HCT116 (cell line): Measurements from ENCODE around the gene RPL13. TPM values are rescaled to one million over a fixed set of nuclear protein-coding genes. Genes with fewer than 3 reads are reported as not detected.

Source experiments
- ATAC-seq: fragments of 200-7000 bp; cut with Tn5 transposase; 2 replicates; pipeline ENCODE4 v1.9.1; 2020; ENCODE audit warnings: mild to moderate bottlenecking, moderate library complexity
- BruUV-seq: library from RNA; stranded (reverse); fragments of 400-500 nt; replicated peaks from 2 replicates; lab custom pipeline; 2021; lab: Mats Ljungman, UMichigan
- CTCF ChIA-PET: fragments of 300-600 bp; sonication (Branson Sonifier 250); formaldehyde crosslinking; loops from one replicate; lab custom pipeline; 2021; ENCODE audit warnings: antibody characterized with exemption; lab: Charles Lee
- POLR2A ChIA-PET: fragments of 300-600, 350-600 bp; sonication (Branson Sonifier 250); formaldehyde crosslinking; loops from one replicate; lab custom pipeline; 2021; ENCODE audit warnings: antibody characterized with exemption; lab: Charles Lee
- RAD21 ChIA-PET, 2 experiments: fragments of 300-600 bp; sonication (Branson Sonifier 250); formaldehyde crosslinking; loops; one replicate each; lab custom pipeline; 2023; ENCODE audit warnings: low total read pairs in 2 of 2; ENCODE audit not compliant: uncharacterized antibody in 2 of 2, unreplicated experiment in 2 of 2, low non-redundant PET in 1 of 2; lab: Charles Lee
- DNase-seq: peaks from one replicate; pipeline ENCODE4 v3.0.0-alpha.2; 2010; ENCODE audit warnings: low read depth, low spot score
- H2AFZ ChIP-seq: fragments of 200-600 bp; shearing (Covaris generic), sonication (generic); 2 replicates; pipeline ENCODE4 v1.6.1; 2017; ENCODE audit warnings: low read depth, mixed run types, mixed read lengths, antibody characterized with exemption, low read length; ENCODE audit not compliant: poor library complexity, severe bottlenecking
- H3K27ac ChIP-seq: 2 replicates; pipeline ENCODE4 v1.5.1; 2012; ENCODE audit warnings: low read depth, low read length
- H3K27me3 ChIP-seq: fragments of 200-600 bp; sonication (generic); 2 replicates; pipeline ENCODE4 v1.6.1; 2016; ENCODE audit warnings: mixed run types, low read length, mixed read lengths; ENCODE audit not compliant: insufficient read depth
- H3K36me3 ChIP-seq, 2 experiments: fragments of 200-500 bp in 1 of 2; fragments of 200-600 bp in 1 of 2; sonication (Bioruptor generic) in 1 of 2; sonication (generic) in 1 of 2; 2 replicates each; pipeline versions ENCODE4 v1.5.1 to v1.6.1; 2014 to 2016; ENCODE audit warnings: low read length in 2 of 2, inconsistent platforms in 1 of 2, mixed read lengths in 1 of 2, mixed run types in 1 of 2; ENCODE audit not compliant: insufficient read depth in 2 of 2, control insufficient read depth in 1 of 2
- H3K4me1 ChIP-seq, 2 experiments: fragments of 200-600 bp in 1 of 2; sonication (generic) in 1 of 2; 2 replicates each; pipeline versions ENCODE4 v1.5.1 to v1.6.1; 2012 to 2017; ENCODE audit warnings: low read length in 2 of 2, inconsistent platforms in 1 of 2, mild to moderate bottlenecking in 1 of 2, mixed read lengths in 1 of 2, mixed run types in 1 of 2, moderate library complexity in 1 of 2; ENCODE audit not compliant: insufficient read depth in 2 of 2, control insufficient read depth in 1 of 2
- H3K4me2 ChIP-seq: fragments of 200-600 bp; sonication (generic); 2 replicates; pipeline ENCODE4 v1.6.1; 2017; ENCODE audit warnings: mixed run types, low read length, mixed read lengths
- H3K4me3 ChIP-seq, 2 experiments: fragments of 200-600 bp in 1 of 2; sonication (generic) in 1 of 2; replicated peaks in 1 of 2; 2 replicates each; pipeline ENCODE4 v1.5.1; 2011 to 2016; ENCODE audit warnings: low read length in 2 of 2, control low read depth in 1 of 2, low read depth in 1 of 2, mild to moderate bottlenecking in 1 of 2, mixed read lengths in 1 of 2, mixed run types in 1 of 2
- H3K79me2 ChIP-seq: fragments of 200-600 bp; sonication (generic); 2 replicates; pipeline ENCODE4 v1.6.1; 2017; ENCODE audit warnings: mild to moderate bottlenecking, mixed run types, low read length, moderate library complexity, mixed read lengths; ENCODE audit not compliant: insufficient read depth
- H3K9ac ChIP-seq: fragments of 200-600 bp; sonication (generic); 2 replicates; pipeline ENCODE4 v1.6.1; 2016; ENCODE audit warnings: low read length, mixed read lengths
- H3K9me2 ChIP-seq: fragments of 200-600 bp; sonication (generic), shearing (Covaris generic); 2 replicates; pipeline ENCODE4 v1.6.1; 2017; ENCODE audit warnings: mixed run types, mild to moderate bottlenecking, moderate library complexity; ENCODE audit not compliant: insufficient read depth
- H3K9me3 ChIP-seq, 2 experiments: fragments of 200-500 bp in 1 of 2; fragments of 200-600 bp in 1 of 2; sonication (Bioruptor generic) in 1 of 2; sonication (generic) in 1 of 2; 2 replicates each; pipeline ENCODE4 v1.6.1; 2014 to 2017; ENCODE audit warnings: low read length in 2 of 2, mixed read lengths in 2 of 2, inconsistent platforms in 1 of 2, low read depth in 1 of 2, mild to moderate bottlenecking in 1 of 2, mixed run types in 1 of 2, moderate library complexity in 1 of 2; ENCODE audit not compliant: control insufficient read depth in 1 of 2, insufficient read depth in 1 of 2
- H4K20me1 ChIP-seq: fragments of 200-600 bp; sonication (generic), shearing (Covaris generic); 2 replicates; pipeline ENCODE4 v1.6.1; 2017; ENCODE audit warnings: mixed run types, mild to moderate bottlenecking, moderate library complexity; ENCODE audit not compliant: insufficient read depth
- SP1 ChIP-seq: IDR thresholded peaks from 2 replicates; pipeline ENCODE4 v1.6.1; 2012; ENCODE audit warnings: low read depth
- TCF7L2 ChIP-seq: IDR thresholded peaks from 2 replicates; pipeline ENCODE4 v1.7.0; 2011; ENCODE audit warnings: borderline replicate concordance, inconsistent platforms; ENCODE audit not compliant: insufficient read depth, insufficient read length; ENCODE audit errors: extremely low read depth
- intact Hi-C: fragments of 100-400 bp; cut with micrococcal nuclease; formaldehyde crosslinking; loops from 2 replicates; pipeline ENCODE4 v1.10.0; 2022
- total RNA-seq: library from RNA; stranded (reverse); gene quantifications from one replicate; pipeline ENCODE4 v1.2.1, GENCODE V29; 2021; ENCODE audit not compliant: unreplicated experiment
- TF ChIP-seq, protein P1 (sequence below): IDR thresholded peaks from 2 replicates; pipeline ENCODE4 v1.6.1; 2011; ENCODE audit warnings: mild to moderate bottlenecking, low read length, moderate library complexity; ENCODE audit not compliant: insufficient replicate concordance; ENCODE audit errors: extremely low read depth
- TF ChIP-seq, protein P2 (sequence below), 3 experiments: fragments of 200-600 bp in 1 of 3; sonication (generic) in 1 of 3; IDR thresholded peaks in 2 of 3; conservative IDR thresholded peaks in 1 of 3; 2 replicates each; pipeline ENCODE4 v1.5.1; 2012 to 2017; ENCODE audit warnings: low read depth in 2 of 3, low read length in 2 of 3, antibody characterized with exemption in 1 of 3, borderline replicate concordance in 1 of 3, control low read depth in 1 of 3, mild to moderate bottlenecking in 1 of 3, mixed read lengths in 1 of 3, mixed run types in 1 of 3, moderate library complexity in 1 of 3; ENCODE audit not compliant: insufficient read depth in 1 of 3

Gene RPL13
- total RNA-seq, 1 experiment from 2014 or later = 4,404 TPM

DNA sequence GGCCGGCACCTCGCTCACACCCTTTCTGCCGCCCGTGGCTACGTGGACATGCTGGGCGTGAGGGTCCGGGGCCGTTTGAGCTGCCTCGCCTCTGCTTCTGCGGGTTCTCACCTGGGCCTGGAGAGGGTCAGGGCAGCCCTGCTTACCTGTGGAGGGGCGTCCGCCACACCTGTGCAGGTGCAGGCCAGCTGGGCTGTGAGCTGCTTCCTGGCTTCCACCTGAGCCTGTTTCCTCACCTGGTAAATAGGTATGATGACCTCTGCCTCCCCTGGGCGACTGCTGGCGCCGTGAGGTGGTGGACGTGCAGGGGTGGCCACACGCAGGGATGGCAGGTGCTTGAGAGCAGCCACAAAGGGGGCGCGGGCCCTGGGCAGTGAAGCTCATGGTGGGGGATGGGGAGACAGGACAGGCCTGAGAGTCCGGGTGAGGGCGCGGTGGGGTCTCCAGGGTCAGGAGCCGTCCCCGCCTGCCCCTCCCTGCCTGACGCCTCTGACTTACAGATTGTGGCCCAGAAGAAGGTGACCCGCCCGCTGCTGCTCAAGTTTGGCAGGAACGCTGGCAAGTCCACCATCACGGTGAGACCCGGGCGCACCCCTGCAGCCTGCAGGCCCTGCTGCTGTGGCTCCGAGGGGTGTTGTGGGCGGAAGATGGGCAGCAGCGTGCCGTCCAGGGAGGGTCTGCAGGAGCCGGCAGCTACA lies 22.9 kb downstream of the RPL13 start:
- Histone ChIP-seq H3K36me3 (peaks cover 22 to 80% of the 10 kb centered on the region in 2 experiments), H3K9ac (no peak overlapping the region), H3K27me3 (no peaks in the 10 kb centered on the region), H4K20me1 (no peaks in the 10 kb centered on the region; the same call in 1 of the 2 replicates), H3K27ac (peak overlapping the region; percentile 5; the same call in 1 of the 2 replicates), H3K4me1 (peaks cover 13 to 38% of the 10 kb centered on the region in 2 experiments), H3K9me2 (no peaks in the 10 kb centered on the region), H2AFZ (no peak overlapping the region), H3K4me2 (no peak overlapping the region), H3K79me2 (peaks cover 32% of the 10 kb centered on the region), H3K9me3 (peaks cover 0 to 4% of the 10 kb centered on the region in 2 experiments; a peak in 1 of 4 replicates), H3K4me3 (no peak overlapping the region)
- ATAC-seq (no peak), DNase-seq (no peak)
- TF ChIP-seq TCF7L2 (no peak), SP1 (no peak)
- TF ChIP-seq, protein P1, sequence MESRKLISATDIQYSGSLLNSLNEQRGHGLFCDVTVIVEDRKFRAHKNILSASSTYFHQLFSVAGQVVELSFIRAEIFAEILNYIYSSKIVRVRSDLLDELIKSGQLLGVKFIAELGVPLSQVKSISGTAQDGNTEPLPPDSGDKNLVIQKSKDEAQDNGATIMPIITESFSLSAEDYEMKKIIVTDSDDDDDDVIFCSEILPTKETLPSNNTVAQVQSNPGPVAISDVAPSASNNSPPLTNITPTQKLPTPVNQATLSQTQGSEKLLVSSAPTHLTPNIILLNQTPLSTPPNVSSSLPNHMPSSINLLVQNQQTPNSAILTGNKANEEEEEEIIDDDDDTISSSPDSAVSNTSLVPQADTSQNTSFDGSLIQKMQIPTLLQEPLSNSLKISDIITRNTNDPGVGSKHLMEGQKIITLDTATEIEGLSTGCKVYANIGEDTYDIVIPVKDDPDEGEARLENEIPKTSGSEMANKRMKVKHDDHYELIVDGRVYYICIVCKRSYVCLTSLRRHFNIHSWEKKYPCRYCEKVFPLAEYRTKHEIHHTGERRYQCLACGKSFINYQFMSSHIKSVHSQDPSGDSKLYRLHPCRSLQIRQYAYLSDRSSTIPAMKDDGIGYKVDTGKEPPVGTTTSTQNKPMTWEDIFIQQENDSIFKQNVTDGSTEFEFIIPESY = no peak
- TF ChIP-seq, protein P2, sequence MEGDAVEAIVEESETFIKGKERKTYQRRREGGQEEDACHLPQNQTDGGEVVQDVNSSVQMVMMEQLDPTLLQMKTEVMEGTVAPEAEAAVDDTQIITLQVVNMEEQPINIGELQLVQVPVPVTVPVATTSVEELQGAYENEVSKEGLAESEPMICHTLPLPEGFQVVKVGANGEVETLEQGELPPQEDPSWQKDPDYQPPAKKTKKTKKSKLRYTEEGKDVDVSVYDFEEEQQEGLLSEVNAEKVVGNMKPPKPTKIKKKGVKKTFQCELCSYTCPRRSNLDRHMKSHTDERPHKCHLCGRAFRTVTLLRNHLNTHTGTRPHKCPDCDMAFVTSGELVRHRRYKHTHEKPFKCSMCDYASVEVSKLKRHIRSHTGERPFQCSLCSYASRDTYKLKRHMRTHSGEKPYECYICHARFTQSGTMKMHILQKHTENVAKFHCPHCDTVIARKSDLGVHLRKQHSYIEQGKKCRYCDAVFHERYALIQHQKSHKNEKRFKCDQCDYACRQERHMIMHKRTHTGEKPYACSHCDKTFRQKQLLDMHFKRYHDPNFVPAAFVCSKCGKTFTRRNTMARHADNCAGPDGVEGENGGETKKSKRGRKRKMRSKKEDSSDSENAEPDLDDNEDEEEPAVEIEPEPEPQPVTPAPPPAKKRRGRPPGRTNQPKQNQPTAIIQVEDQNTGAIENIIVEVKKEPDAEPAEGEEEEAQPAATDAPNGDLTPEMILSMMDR (IDR thresholded peaks at IDR 0.05 in 2 of 3, conservative IDR thresholded peaks at IDR 0.05 in 1 of 3; ENCODE audit: borderline replicate concordance in 1 of 3, insufficient read depth in 1 of 3, low read depth in 2 of 3, low read length in 2 of 3) = no peak
- intact Hi-C loops = no loop called here
- CTCF ChIA-PET = no interaction called here
- POLR2A ChIA-PET = no interaction called here
- RAD21 ChIA-PET = no interaction called here
- BruUV-seq = no TSS peak
